PC-3 (cell line): ENCODE results near the gene MACROD2. TPM values are rescaled to one million over a fixed set of nuclear protein-coding genes. Genes with fewer than 3 reads are reported as not detected.

Source experiments
- ATAC-seq: fragments of 200-7000 bp; cut with Tn5 transposase; 2 replicates; pipeline ENCODE4 v1.9.1; 2020; ENCODE audit warnings: mild to moderate bottlenecking, moderate library complexity
- BruUV-seq: library from RNA; stranded (reverse); fragments of 400-500 nt; replicated peaks from 2 replicates; lab custom pipeline; 2021; lab: Mats Ljungman, UMichigan
- CTCF ChIA-PET: fragments of 300-600 bp; sonication (Branson Sonifier 250); formaldehyde crosslinking; loops from one replicate; lab custom pipeline; 2022; ENCODE audit warnings: antibody characterized with exemption; lab: Charles Lee
- POLR2A ChIA-PET: fragments of 300-600 bp; sonication (Branson Sonifier 250); formaldehyde crosslinking; loops from one replicate; lab custom pipeline; 2022; ENCODE audit warnings: antibody characterized with exemption; ENCODE audit not compliant: unreplicated experiment; lab: Charles Lee
- DNase-seq: peaks from one replicate; pipeline ENCODE4 v3.0.0-alpha.2; 2015
- H2AFZ ChIP-seq: fragments of 300-600 bp; sonication (generic); 2 replicates; pipeline ENCODE4 v1.6.0; 2016; ENCODE audit warnings: antibody characterized with exemption, low read length
- H3F3A ChIP-seq: fragments of 300-600 bp; sonication (generic); one replicate; pipeline ENCODE4 v1.6.0; 2017; ENCODE audit warnings: antibody characterized with exemption, low read length, control low read depth, mild to moderate bottlenecking; ENCODE audit not compliant: unreplicated experiment
- H3K27ac ChIP-seq: fragments of 300-600 bp; sonication (generic); 2 replicates; pipeline ENCODE4 v1.5.1; 2016; ENCODE audit warnings: mild to moderate bottlenecking, low read length
- H3K27me3 ChIP-seq: fragments of 300-600 bp; sonication (generic); 2 replicates; pipeline ENCODE4 v1.6.1; 2016; ENCODE audit warnings: low read length, mixed read lengths
- H3K36me3 ChIP-seq: fragments of 300-600 bp; sonication (generic); 2 replicates; pipeline ENCODE4 v1.6.1; 2016; ENCODE audit warnings: low read depth, mixed run types, low read length, mixed read lengths
- H3K4me1 ChIP-seq: fragments of 300-600 bp; sonication (generic); 2 replicates; pipeline ENCODE4 v1.5.1; 2016; ENCODE audit warnings: low read length; ENCODE audit not compliant: insufficient read depth
- H3K4me2 ChIP-seq: fragments of 300-600 bp; sonication (generic); 2 replicates; pipeline ENCODE4 v1.6.0; 2016; ENCODE audit warnings: low read length
- H3K4me3 ChIP-seq: fragments of 300-600 bp; sonication (generic); 2 replicates; pipeline ENCODE4 v1.5.1; 2016; ENCODE audit warnings: mild to moderate bottlenecking, low read length, mixed read lengths
- H3K79me2 ChIP-seq: fragments of 300-600 bp; sonication (generic); 2 replicates; pipeline ENCODE4 v1.6.1; 2017; ENCODE audit warnings: low read length, mixed read lengths
- H3K9ac ChIP-seq: fragments of 300-600 bp; sonication (generic); 2 replicates; pipeline ENCODE4 v1.6.0; 2016; ENCODE audit warnings: mild to moderate bottlenecking, low read length
- H3K9me2 ChIP-seq: fragments of 300-600 bp; sonication (generic); replicated peaks from 2 replicates; pipeline ENCODE4 v1.6.1; 2016; ENCODE audit warnings: mixed run types, low read length, mixed read lengths
- H3K9me3 ChIP-seq: fragments of 300-600 bp; sonication (generic); 2 replicates; pipeline ENCODE4 v1.6.1; 2016; ENCODE audit warnings: low read length, mixed read lengths
- H4K20me1 ChIP-seq: fragments of 300-600 bp; sonication (generic); 2 replicates; pipeline ENCODE4 v1.6.1; 2016; ENCODE audit warnings: low read length, mixed read lengths
- CTCF ChIP-seq: fragments of 300-600 bp; sonication (generic); conservative IDR thresholded peaks from 2 replicates; pipeline ENCODE4 v1.5.1; 2017; ENCODE audit warnings: antibody characterized with exemption, low read depth, mild to moderate bottlenecking, low read length
- EZH2 ChIP-seq: fragments of 300-600 bp; sonication (generic); IDR thresholded peaks from one replicate; pipeline ENCODE4 v1.6.1; 2017; ENCODE audit warnings: antibody characterized with exemption, mild to moderate bottlenecking, low read length; ENCODE audit not compliant: unreplicated experiment
- EZH2phosphoT487 ChIP-seq: fragments of 300-600 bp; sonication (generic); IDR thresholded peaks from 2 replicates; pipeline ENCODE4 v1.6.1; 2018; ENCODE audit warnings: mild to moderate bottlenecking, antibody characterized with exemption, low read length, borderline replicate concordance
- intact Hi-C: fragments of 100-400 bp; cut with micrococcal nuclease; formaldehyde crosslinking; loops from 2 replicates; pipeline ENCODE4 v1.9.0; 2023
- total RNA-seq: library from RNA; depleted of rRNA; stranded (reverse); fragments of >200 nt; gene quantifications from 2 replicates; pipeline ENCODE4 v1.2.3, GENCODE V29; 2014

Gene MACROD2
- total RNA-seq, 1 experiment from 2014 or later = 3.1 TPM

- no peaks in the 10 kb centered on the region for H3K9me3 ChIP-seq
- DNase-seq = no peak
- no peak overlapping the region for H3K9ac ChIP-seq
- H3F3A ChIP-seq = no peaks in the 10 kb centered on the region
- H3K9me2 ChIP-seq = no peaks in the 10 kb centered on the region
- TF ChIP-seq CTCF (no peak), EZH2 (no peak), EZH2phosphoT487 (no peak)
- H4K20me1 ChIP-seq = no peaks in the 10 kb centered on the region
- H3K27me3 ChIP-seq = no peaks in the 10 kb centered on the region
- ChIA-PET POLR2A (no interaction called here), CTCF (no interaction called here)
- H3K4me1 ChIP-seq = no peaks in the 10 kb centered on the region
- ATAC-seq = no peak
- intact Hi-C loops = no loop called here
- no peak overlapping the region for H2AFZ ChIP-seq
- H3K79me2 ChIP-seq = no peaks in the 10 kb centered on the region
- no peak overlapping the region for H3K4me3 ChIP-seq
- H3K27ac ChIP-seq = no peak overlapping the region
- no peak overlapping the region for H3K4me2 ChIP-seq
- BruUV-seq = no TSS peak
- no peaks in the 10 kb centered on the region for H3K36me3 ChIP-seq
Measured at GRCh38 chr20:15317546-15318232, 1322.4 kb downstream of the MACROD2 start.

GRCh38 chr20:15318682-15319081 lies 1323.4 kb downstream of the MACROD2 start:
- ChIA-PET POLR2A (interaction anchor here (0.7 kb wide), 1 partner anchor 45 kb away, joined by 3 read pairs; no protein-coding TSS in a partner anchor), CTCF (no interaction called here)
- Histone ChIP-seq H3K4me2 (no peak overlapping the region), H3K9me2 (no peaks in the 10 kb centered on the region), H3K9ac (no peak overlapping the region), H2AFZ (no peak overlapping the region), H3K4me3 (no peak overlapping the region), H3K4me1 (no peaks in the 10 kb centered on the region), H3F3A (no peaks in the 10 kb centered on the region), H3K9me3 (no peaks in the 10 kb centered on the region), H3K27me3 (no peaks in the 10 kb centered on the region), H4K20me1 (no peaks in the 10 kb centered on the region), H3K79me2 (no peaks in the 10 kb centered on the region), H3K27ac (no peak overlapping the region), H3K36me3 (no peaks in the 10 kb centered on the region)
- intact Hi-C loops = no loop called here
- ATAC-seq (no peak), DNase-seq (no peak)
- no peak for TF ChIP-seq EZH2
- no peak for TF ChIP-seq EZH2phosphoT487
- no peak for TF ChIP-seq CTCF
- BruUV-seq = no TSS peak

- Histone ChIP-seq H3K79me2 (no peaks in the 10 kb centered on the region), H3K4me1 (no peaks in the 10 kb centered on the region), H3K27me3 (no peaks in the 10 kb centered on the region), H3K9me3 (no peaks in the 10 kb centered on the region), H3K9ac (no peak overlapping the region), H3K36me3 (no peaks in the 10 kb centered on the region), H4K20me1 (no peaks in the 10 kb centered on the region), H2AFZ (no peak overlapping the region), H3K4me2 (no peak overlapping the region), H3F3A (no peaks in the 10 kb centered on the region), H3K4me3 (no peak overlapping the region), H3K9me2 (no peaks in the 10 kb centered on the region), H3K27ac (no peak overlapping the region)
- CTCF ChIA-PET = no interaction called here
- no TSS peak for BruUV-seq
- TF ChIP-seq EZH2phosphoT487 = no peak
- TF ChIP-seq CTCF = no peak
- TF ChIP-seq EZH2 = no peak
- intact Hi-C loops = no loop called here
- POLR2A ChIA-PET = interaction anchor here (0.5 to 0.7 kb wide), 2 partner anchors 35 to 44 kb away, joined by 3 to 4 read pairs; no protein-coding TSS in a partner anchor
- ATAC-seq (no peak), DNase-seq (no peak)
Measured at GRCh38 chr20:15319439-15319838, 1324.1 kb downstream of the MACROD2 start.
